NCI-H524 (cell line): ENCODE measurements around the gene VSIG8.

Experiments used
- DNase-seq, 2 experiments: peaks; one replicate each; lab custom pipeline; 2025; lab: John Stamatoyannopoulos, UW

VSIG8 gene

GRCh38 chr1:159829273-159829634 lies 33.2 kb downstream of the VSIG8 start:
- DNase-seq, result peak in 1 of 2 experiments; percentile 10

DNA sequence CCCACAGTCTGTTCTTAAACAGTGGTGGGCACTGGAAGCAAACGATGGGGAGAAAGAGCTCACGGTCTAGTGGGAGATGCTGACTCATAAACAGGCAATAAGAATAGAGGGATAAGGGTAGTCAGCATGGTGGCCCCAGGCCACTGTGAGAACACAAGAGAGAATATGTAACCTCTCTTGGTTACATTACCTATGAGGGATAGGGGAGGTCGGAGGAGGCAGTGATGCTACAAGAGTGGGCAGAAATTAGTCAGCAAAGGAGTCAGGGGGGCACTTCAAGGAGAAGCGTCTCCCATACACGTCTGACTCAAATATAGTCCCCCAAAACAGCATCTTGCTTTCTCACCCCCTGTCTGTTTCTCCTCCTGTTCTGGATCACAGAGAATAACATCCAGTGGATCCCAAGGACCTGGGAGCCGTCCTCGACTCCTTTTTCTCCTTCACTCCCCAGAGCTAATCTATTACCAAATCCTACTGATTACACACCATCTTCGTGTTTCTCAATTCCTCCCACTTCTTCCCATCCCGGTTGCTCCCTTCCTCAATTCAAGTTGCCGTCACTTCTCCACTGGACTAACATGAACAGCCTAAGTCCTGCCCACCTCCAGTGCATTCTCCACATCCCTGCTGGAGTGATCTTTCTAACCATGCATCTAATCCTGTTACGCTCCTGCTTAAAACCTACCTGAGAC lies 33.7 kb downstream of the VSIG8 start:
- DNase-seq, result no peak

DNA sequence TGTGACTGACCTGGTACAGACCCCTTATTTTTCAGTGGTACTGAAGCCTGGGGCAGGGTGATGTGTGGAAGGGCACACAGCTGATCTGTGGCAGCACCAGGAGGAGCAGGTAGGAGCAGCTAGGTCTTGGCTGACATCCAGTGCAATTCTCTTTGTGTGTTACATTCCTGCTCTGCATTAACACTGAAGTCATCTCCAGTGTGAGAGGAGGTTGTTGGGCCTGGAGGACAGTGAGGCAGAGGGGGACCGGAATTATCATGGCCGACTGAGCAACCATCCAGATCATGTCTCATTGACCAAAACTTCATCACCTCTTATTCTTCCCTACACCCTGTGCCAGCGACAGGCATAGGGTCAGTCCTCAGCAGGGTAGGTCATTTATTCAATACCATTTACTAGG lies 34.3 kb downstream of the VSIG8 start:
- DNase-seq, result no peak

GRCh38 chr1:159827549-159827948 lies 34.9 kb downstream of the VSIG8 start:
- no peak for DNase-seq

DNA sequence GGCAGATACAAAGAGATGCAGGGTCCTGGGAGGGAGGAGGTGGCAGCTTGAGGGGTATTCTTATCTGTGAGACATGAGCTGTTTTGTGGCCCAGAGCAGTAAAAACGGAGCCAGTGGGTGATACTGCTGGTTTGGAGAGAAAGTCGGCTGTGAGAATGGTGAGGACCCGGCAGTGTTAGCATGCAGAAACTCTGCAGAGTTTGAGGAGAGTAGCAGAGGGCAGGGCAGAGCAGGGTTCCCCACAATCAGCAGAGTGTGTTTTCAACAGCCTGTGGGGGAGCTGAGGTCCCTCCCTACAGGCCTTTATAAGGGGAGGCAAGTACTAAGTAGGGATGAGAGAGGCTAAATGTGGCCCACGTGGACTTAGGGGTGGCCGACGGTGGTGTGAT lies 35.4 kb downstream of the VSIG8 start:
- no peak for DNase-seq

DNA sequence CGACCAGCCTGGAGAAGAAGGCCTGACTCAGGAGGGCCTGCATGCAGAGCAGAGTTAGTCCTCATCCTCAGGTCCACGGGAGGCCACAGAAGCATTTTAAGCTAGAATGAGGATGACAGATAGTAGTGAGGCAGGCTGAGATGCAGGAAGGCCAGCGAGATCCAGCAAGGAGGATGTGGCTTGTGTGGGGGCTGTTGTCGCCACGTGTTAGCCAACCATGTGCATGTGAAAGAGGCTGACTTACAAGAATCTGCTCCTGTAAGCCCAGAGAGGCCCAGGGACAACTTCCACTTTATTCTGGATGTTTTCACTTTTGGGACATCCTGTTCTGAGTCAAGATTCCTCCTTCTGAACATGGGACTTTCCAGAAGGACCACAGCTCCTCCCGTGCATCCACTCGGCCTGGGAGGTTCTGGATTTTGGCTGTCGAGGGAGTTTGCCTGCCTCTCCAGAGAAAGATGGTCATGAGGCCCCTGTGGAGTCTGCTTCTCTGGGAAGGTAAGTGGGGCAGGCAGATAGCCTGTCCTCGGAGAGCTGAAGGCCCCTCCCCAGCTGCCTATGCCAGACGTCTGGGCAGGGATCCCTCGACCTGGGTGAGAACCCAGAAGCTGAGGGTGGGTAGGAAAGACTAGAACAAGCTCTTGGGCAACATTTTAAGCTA lies 35.9 kb downstream of the VSIG8 start, which contains the start of gene SLAMF8:
SLAMF8 (plus strand) TSS at position 433 of the 661 bp plus-strand sequence; CDS start at position 459, 26 bp downstream.
- no peak for DNase-seq

GRCh38 chr1:159825564-159825963 lies 36.9 kb downstream of the VSIG8 start:
- DNase-seq, result no peak

GRCh38 chr1:159823406-159823805 lies 39.1 kb downstream of the VSIG8 start:
- peak; percentile 90 to 96 for DNase-seq

- peak; percentile 27 to 67 for DNase-seq
These were observed 41.1 kb downstream of the VSIG8 start for GRCh38 chr1:159821171-159821867.

- no peak for DNase-seq
These were observed 45.0 kb downstream of the VSIG8 start for GRCh38 chr1:159817276-159818041.

GRCh38 chr1:159815926-159816325 lies 46.5 kb downstream of the VSIG8 start:
- DNase-seq, result no peak

DNA sequence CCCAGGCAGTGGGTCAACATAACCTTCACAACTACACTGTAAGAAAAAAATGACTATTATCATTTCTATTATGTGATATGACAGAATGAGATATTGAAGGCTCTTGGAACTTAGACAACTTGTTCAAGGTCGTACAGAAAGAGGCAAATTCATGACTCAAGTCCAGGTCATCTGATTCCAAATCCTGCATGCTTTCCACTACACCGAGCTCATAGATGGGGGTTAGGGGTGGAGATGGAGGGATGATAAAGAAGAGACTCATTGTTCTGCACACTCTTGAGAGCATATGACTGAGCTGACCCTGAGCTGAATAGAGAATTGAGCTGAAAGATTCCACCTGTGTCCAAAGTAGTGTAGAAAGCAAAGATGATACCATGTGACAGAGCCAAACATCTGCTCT lies 57.5 kb downstream of the VSIG8 start:
- DNase-seq, result no peak
